Hematopoietic multipotent progenitor cell treated with erythropoietin and hydrocortisone succinate and interleukin-3 and kit ligand, for 15 days (in vitro differentiated cells): ENCODE measurements around the gene CDH4.

ENCODE experiments used
- DNase-seq: peaks from one replicate; pipeline ENCODE4 v3.0.0-alpha.2; 2015; ENCODE audit warnings: low spot score

CDH4 gene

GRCh38 chr20:61710108-61710507 lies 458.0 kb downstream of the CDH4 start:
- no peak for DNase-seq

GRCh38 chr20:61712688-61713087 lies 460.6 kb downstream of the CDH4 start:
- no peak for DNase-seq

GRCh38 chr20:61718361-61719005 lies 466.4 kb downstream of the CDH4 start:
- DNase-seq = no peak

GRCh38 chr20:61719691-61720347 lies 467.8 kb downstream of the CDH4 start:
- no peak for DNase-seq

- no peak for DNase-seq
Measured at GRCh38 chr20:61720348-61720696, 468.3 kb downstream of the CDH4 start.

GRCh38 chr20:61722146-61722678 lies 470.2 kb downstream of the CDH4 start:
- no peak for DNase-seq

GRCh38 chr20:61723529-61724257 lies 471.6 kb downstream of the CDH4 start:
- DNase-seq = no peak

- DNase-seq = no peak
Measured at GRCh38 chr20:61724376-61724775, 472.3 kb downstream of the CDH4 start.

- no peak for DNase-seq
Measured at GRCh38 chr20:61725145-61725544, 473.1 kb downstream of the CDH4 start.

GRCh38 chr20:61725966-61726365 lies 473.9 kb downstream of the CDH4 start:
- DNase-seq = no peak

- DNase-seq = no peak
Measured at GRCh38 chr20:61726979-61727378, 474.9 kb downstream of the CDH4 start.

- no peak for DNase-seq
Measured at GRCh38 chr20:61727761-61728160, 475.7 kb downstream of the CDH4 start.

GRCh38 chr20:61728326-61728725 lies 476.3 kb downstream of the CDH4 start:
- no peak for DNase-seq

- DNase-seq = no peak
Measured at GRCh38 chr20:61728786-61729770, 477.0 kb downstream of the CDH4 start.

GRCh38 chr20:61730631-61731362 lies 478.7 kb downstream of the CDH4 start:
- DNase-seq = no peak

GRCh38 chr20:61731363-61732181 lies 479.5 kb downstream of the CDH4 start:
- no peak for DNase-seq

- no peak for DNase-seq
Measured at GRCh38 chr20:61732511-61733210, 480.6 kb downstream of the CDH4 start.

- DNase-seq = no peak
Measured at GRCh38 chr20:61733216-61733615, 481.2 kb downstream of the CDH4 start.

- DNase-seq = no peak
Measured at GRCh38 chr20:61733891-61734732, 482.1 kb downstream of the CDH4 start.
